ENCODE results near the gene NDUFS8.
A peak's percentile ranks its signal among the peaks of the same experiment; 100 is the strongest.
"Not testable (repeated sequence)": the region's sequence is repeated elsewhere in the genome, so short reads cannot be mapped to it uniquely, and the experiment has no call there.

NDUFS8 gene

DNA sequence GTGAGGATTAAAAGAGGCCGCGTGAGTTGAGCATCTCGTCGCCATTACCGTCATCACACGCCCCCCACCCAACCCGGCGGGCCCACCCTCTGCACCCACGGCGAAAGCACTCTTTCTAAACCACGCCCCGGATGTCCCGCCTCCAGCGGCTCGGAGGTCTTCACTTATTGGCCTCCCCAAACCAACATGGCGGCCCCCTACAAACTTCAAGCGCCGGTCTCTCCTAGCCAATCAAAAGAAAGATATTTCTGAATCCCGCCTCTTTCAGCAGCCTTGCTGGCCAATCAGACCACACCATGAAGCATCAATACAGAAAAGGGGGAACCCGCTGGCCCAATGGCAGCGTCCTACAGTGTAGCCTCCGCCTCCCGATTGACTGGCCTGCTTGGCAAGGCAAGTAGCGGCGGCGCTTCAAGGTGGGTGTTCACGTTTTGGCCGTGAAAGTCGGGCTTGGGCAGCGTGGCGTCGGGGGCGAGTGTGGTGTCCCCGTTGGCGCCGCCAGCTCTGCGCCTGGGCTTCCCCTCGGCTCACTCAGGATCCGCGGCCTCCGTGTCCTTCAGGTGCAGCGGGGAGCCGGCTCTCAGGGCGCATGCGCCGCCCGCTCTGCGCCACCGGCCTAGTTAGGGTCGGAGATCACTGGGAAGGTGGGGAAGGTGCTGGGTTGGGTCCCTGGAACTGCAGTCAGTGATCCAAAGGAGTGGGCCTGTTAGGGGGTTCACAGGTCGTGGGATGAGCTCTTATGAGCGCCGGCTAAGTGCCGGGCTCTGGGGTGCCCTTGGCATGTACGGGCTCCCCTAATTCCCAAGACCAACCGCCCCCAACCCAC is at the start of gene NDUFS8:
Gene NDUFS8 (plus strand): TSS at position 364 of the 826 bp plus-strand sequence. CDS start 1,471 bp downstream, outside the sequence.
- peak within 1 kb of the TSS; percentile 88 for H3K4me3 ChIP-seq (ENCODE audit: low read length)
- DNase-seq (ENCODE audit: low read depth): peak; percentile 97
- TF ChIP-seq, protein P1, sequence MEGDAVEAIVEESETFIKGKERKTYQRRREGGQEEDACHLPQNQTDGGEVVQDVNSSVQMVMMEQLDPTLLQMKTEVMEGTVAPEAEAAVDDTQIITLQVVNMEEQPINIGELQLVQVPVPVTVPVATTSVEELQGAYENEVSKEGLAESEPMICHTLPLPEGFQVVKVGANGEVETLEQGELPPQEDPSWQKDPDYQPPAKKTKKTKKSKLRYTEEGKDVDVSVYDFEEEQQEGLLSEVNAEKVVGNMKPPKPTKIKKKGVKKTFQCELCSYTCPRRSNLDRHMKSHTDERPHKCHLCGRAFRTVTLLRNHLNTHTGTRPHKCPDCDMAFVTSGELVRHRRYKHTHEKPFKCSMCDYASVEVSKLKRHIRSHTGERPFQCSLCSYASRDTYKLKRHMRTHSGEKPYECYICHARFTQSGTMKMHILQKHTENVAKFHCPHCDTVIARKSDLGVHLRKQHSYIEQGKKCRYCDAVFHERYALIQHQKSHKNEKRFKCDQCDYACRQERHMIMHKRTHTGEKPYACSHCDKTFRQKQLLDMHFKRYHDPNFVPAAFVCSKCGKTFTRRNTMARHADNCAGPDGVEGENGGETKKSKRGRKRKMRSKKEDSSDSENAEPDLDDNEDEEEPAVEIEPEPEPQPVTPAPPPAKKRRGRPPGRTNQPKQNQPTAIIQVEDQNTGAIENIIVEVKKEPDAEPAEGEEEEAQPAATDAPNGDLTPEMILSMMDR (conservative IDR thresholded peaks at IDR 0.05; ENCODE audit: low read depth, low read length): no peak

DNA sequence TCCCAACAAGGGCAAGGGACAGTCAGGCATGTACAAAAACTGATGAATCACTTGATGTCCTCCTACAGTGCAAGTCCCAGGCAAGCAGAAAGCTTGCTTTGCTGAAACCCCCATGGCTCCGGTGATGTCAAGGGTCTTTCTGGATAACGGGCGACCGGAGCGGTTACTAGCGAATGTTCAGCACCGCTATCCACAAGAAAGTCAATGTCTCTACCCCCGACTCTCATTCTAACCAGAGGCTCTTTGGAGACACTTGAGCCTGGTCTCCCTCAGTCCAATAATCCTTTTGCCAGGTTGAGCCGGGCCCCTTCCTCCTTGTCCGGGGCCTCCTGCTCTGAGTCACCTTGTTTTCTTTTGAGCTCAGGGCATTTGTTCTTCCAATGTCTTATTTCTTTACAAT is 49.3 kb upstream of the NDUFS8 start:
- not testable (repeated sequence) for DNase-seq (ENCODE audit: low read depth); H3K4me3 ChIP-seq (ENCODE audit: low read length)

DNA sequence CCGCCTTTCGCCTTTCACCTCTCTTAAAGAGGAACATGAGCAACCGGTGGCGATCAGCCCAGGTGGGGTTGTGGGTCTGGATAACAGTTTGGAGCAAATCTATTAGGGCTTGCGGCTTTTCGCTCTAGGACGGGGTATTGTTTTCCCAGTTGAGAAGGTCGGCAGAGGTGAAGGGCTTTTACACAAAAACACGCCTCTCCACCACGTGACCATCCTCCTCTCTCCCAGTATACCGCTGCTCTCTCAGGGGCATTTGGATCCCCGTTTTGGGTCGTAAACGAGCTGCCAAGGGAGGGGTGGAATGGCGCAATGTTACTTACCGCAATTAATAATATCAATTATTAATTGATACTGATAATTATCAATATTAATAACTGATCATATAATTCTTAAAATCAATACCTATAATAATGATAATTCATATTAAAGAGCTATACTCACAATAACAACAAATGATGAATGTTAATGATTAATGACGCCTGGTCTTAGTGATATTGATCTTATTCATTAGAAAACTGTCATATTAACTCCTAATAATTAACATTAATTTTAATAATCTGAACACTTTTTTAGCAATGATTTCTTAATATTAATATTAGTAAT is 48.1 kb upstream of the NDUFS8 start:
- not testable (repeated sequence) for DNase-seq (ENCODE audit: low read depth); H3K4me3 ChIP-seq (ENCODE audit: low read length)

DNA sequence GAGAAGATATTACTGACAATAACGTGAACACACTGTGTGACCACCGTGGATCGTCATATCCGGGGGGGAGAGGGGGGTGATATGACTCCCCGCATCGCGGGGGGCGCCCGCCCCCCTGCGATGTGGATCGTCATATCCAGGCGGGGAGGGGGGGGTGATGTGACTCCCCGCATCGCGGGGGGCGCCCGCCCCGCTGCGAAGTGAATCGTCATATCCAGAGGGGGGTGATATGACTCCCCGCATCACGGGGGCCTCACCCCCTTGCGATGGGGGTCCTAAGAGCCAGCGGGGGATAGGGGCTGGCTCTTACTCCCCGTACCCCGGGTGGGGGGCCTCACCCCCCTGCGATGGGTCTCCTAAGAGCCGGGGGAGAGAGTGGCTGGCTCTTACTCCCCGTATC is 46.5 kb upstream of the NDUFS8 start:
- TF ChIP-seq, protein P1 (conservative IDR thresholded peaks at IDR 0.05; ENCODE audit: low read depth, low read length): no peak
- no peak for DNase-seq (ENCODE audit: low read depth)
- H3K4me3 ChIP-seq (ENCODE audit: low read length): no peak overlapping the region

DNA sequence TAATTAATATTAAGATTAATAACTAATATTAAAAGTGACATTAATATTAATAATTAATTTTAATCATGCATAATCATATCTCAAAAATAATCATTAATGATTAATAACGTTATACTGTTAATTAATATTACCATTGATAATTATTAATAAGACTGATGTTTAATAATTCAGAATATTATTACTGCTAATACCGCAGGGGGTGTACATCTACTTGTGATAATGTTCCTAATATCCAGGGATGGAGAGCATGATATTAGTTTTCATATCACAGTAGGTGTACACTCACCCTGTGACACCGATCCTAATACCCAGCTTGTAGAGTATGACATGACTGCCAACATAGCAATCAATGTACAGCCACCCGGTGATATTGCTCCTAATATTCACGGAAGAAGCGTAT is 45.2 kb upstream of the NDUFS8 start:
- not testable (repeated sequence) for H3K4me3 ChIP-seq (ENCODE audit: low read length); DNase-seq (ENCODE audit: low read depth)

DNA sequence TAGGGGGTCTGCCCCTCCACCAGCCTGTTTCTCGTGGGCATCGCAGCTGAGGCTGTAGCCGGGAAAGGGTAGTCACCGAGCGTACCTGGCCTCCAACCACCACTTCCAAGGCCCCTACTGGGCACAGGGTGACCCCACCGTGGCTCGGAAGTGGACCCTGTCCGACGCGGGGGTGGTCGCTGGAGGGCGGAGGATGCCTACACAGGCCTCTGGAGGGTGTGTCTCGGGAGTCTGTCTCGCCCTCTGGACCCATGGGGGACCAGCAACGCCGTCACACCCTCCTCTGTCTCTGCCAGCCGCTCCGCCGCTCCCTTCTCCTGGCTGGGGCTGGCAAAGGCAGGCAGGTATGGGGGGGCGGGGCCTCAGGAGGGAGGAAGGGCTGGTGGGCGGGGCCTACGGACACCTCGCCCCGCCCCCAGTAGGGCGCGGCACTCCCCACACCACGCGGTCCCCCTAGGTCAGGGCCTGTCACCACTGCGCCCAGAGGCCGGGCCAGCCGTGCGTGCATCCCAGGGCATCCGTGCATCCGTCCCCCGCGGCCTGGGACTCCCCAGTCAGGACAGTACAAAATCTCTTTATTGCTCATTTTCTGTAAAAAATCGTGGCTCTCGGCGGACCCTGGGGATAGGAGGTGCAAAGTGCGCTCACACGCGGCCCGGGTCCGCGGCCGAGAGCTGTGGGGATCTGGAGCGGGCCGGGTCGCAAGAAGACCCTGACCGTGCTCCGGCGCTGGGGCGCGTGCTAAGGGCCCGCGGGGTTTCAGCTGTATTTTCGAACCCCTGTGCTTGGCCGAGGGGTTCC is 39.7 kb upstream of the NDUFS8 start:
- H3K4me3 ChIP-seq (ENCODE audit: low read length); DNase-seq (ENCODE audit: low read depth): not testable (repeated sequence)

DNA sequence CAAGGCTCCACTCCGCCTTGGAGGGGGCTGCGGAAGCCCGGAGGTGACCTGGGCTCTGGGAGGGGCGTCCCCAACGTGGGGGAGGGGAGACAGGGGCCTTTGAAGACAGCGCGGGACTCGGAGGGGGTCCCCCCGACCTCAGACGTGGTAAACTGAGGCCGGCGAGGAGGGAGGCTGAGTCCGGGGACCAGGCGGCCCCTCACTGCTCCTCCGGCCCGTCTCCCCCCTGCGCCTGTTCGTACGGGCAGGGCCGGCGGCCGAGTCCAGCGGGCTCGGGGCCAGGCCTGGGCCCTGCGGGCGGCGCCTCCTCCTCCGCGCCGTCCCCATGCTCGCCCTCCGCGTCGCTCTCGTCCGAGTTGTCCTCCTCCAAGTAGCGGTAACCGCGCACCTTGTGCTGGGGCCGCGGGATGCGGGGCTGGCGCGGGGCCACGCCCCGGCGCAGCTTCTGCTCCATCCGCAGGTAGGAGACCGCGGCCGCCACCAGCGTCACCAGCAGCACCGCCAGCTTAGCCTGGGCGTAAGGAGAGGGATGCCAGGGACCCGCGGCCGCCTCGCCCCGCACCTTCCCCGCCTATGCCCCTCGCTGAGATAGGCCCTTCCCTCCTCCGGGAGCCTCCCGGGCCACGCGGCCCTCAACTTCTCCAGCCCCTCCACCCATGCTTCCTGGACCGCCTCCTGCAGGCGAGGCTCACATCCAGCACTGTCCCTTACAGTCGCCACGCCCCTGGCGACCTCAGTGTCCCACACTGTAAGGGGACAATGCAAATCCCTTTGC is 38.9 kb upstream of the NDUFS8 start:
- H3K4me3 ChIP-seq (ENCODE audit: low read length); DNase-seq (ENCODE audit: low read depth): not testable (repeated sequence)

DNA sequence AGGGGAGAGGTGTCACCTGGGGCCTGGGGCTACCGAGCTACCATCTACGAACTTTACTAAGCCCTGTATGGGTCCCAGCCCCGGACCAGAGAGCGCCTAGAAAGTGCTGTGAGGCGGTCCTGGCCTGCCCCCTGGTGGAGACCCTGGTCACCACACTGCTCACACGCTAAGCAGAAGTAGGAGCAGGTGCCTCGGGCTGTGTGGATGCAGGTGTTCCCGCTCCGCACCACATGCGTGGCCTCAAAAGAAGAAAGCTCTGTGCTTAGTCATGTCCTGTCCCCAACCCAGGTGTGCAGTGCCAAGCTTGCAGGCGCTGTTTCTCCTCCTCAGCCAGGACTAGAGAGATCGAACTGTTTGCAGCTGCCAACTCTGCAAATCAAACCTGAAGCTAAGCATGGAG is 36.7 kb upstream of the NDUFS8 start:
- H3K4me3 ChIP-seq (ENCODE audit: low read length); DNase-seq (ENCODE audit: low read depth): not testable (repeated sequence)
- TF ChIP-seq, protein P1 (conservative IDR thresholded peaks at IDR 0.05; ENCODE audit: low read depth, low read length): peak; percentile 53

DNA sequence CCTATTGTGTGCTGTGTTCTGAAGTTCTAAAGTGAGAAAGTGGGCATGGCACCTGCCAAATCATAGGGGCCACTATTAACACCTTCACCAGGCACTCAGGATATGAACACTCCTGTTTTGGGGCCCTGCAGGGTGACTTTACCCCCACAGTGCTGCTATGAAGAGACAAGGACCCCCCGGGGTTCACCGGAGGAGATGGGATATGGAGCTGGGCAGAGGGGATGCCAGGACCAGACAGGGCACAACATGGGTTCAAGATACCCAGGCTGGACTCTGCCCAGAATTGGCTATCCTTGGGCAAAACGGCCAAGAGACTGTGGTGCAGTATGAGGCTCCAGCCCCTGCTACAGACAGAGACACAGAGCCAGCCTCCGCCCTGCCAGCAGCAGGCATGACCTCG is 36.1 kb upstream of the NDUFS8 start:
- H3K4me3 ChIP-seq (ENCODE audit: low read length); DNase-seq (ENCODE audit: low read depth): not testable (repeated sequence)

DNA sequence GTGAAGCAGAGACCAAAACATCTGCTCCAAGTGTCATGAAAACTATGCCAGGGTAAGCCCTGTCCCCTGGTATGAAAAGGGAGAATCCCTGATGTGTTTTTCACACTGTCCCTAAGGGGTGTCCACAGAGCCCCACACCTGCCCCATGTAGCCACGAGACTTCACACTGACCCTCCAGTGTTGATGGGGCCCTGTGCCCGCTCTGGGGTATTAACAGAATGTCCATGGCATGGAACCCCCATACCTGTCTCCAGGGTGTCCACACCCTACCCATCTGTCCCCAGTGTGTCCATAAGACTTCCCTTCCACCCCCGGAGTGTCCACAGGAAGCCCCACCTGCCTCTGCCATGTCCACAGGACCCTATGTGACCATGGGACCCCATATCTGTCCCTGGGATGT is 35.4 kb upstream of the NDUFS8 start:
- not testable (repeated sequence) for H3K4me3 ChIP-seq (ENCODE audit: low read length); DNase-seq (ENCODE audit: low read depth)

DNA sequence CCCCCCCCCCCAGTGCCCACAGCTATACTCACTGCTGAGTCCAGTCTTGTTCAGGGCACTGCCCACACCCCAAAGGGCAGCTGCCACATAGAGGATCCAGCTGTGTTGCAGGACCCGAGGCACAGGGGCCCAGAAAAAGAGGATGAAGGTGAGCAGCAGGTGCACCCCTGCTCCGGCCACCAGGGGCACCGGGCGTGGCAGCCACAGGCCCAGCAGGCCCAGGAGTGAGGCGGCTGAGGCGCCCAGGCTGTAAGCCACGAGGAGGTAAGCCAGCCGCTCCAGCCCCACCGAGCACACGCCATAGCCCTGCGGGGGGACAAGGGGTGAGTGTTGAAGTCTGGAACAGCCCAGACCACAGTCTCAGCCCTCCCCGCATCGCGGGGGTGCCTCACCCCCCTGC is 34.9 kb upstream of the NDUFS8 start:
- DNase-seq (ENCODE audit: low read depth): not testable (repeated sequence)

More for the DNA sequence above, 34.9 kb upstream of the NDUFS8 start:
- H3K4me3 ChIP-seq (ENCODE audit: low read length): not testable (repeated sequence)

All from retinal pigment epithelial cell (primary cell).